K562 (cell line): ENCODE measurements around the gene DRD1. TPM values are rescaled to one million over a fixed set of nuclear protein-coding genes. Genes with fewer than 3 reads are reported as not detected.

ENCODE experiments used
- ATAC-seq: fragments of 200-7000 bp; cut with Tn5 transposase; 3 replicates; pipeline ENCODE4 v1.9.1; 2020; ENCODE audit warnings: moderate library complexity
- BruUV-seq: library from RNA; stranded (reverse); fragments of 400-500 nt; replicated peaks from 2 replicates; lab custom pipeline; 2021; lab: Mats Ljungman, UMichigan
- CTCF ChIA-PET: fragments of 300-600 bp; formaldehyde crosslinking; extraction: SDS; loops from one replicate; lab custom pipeline; 2021; ENCODE audit warnings: low intra/inter-chr PET ratio; lab: Yijun Ruan, JAX
- POLR2A ChIA-PET: fragments of 300-600, 350-650 bp; sonication (Branson Sonifier 250); formaldehyde crosslinking; extraction: SDS; loops from one replicate; lab custom pipeline; 2021; ENCODE audit warnings: antibody characterized with exemption, inconsistent platforms; lab: Yijun Ruan, JAX
- DNase-seq, 4 experiments: peaks; one replicate each; pipeline versions ENCODE4 v3.0.0 to v3.0.0-alpha.2; 2011 to 2018; ENCODE audit warnings: low spot score in 3 of 4, mixed read lengths in 3 of 4; ENCODE audit errors: extremely low read depth in 1 of 4
- FAIRE-seq: peaks from 2 replicates; lab custom pipeline; 2011; peaks lifted over from hg19 to GRCh38; lab: Jason Lieb, UNC
- H2AFZ ChIP-seq: 2 replicates; pipeline ENCODE4 v1.6.0; 2011; ENCODE audit warnings: low read depth, low read length, control low read depth, inconsistent platforms
- H3K27ac ChIP-seq: fragments of 200-600 bp; 3 replicates; pipeline ENCODE4 v1.8.0; 2011; ENCODE audit warnings: low read depth, mild to moderate bottlenecking, control low read depth, inconsistent platforms, low read length, moderate library complexity, mixed read lengths; ENCODE audit errors: extremely low read depth
- H3K27me3 ChIP-seq, 2 experiments: fragments of 300-600 bp in 1 of 2; 2 replicates in 1 of 2; 3 replicates in 1 of 2; pipeline versions ENCODE4 v1.6.0 to v1.8.0; 2011; ENCODE audit warnings: inconsistent platforms in 2 of 2, low read length in 2 of 2, mild to moderate bottlenecking in 1 of 2, mixed read lengths in 1 of 2, moderate library complexity in 1 of 2; ENCODE audit not compliant: control insufficient read depth in 2 of 2, insufficient read depth in 2 of 2
- H3K36me3 ChIP-seq: fragments of 300-600 bp; 3 replicates; pipeline ENCODE4 v1.8.0; 2011; ENCODE audit warnings: mild to moderate bottlenecking, low read length, inconsistent platforms; ENCODE audit not compliant: control insufficient read depth, insufficient read depth
- H3K4me1 ChIP-seq, 2 experiments: fragments of 200-600 bp in 1 of 2; replicated peaks in 1 of 2; 2 replicates in 1 of 2; 3 replicates in 1 of 2; pipeline versions ENCODE4 v1.5.1 to v1.8.0; 2011; ENCODE audit warnings: inconsistent platforms in 2 of 2, low read length in 2 of 2, mild to moderate bottlenecking in 1 of 2, mixed read lengths in 1 of 2, moderate library complexity in 1 of 2; ENCODE audit not compliant: control insufficient read depth in 2 of 2, insufficient read depth in 2 of 2
- H3K4me2 ChIP-seq: 2 replicates; pipeline ENCODE4 v1.6.1; 2011; ENCODE audit warnings: low read length, control low read depth, inconsistent platforms, mixed read lengths; ENCODE audit not compliant: insufficient read depth
- H3K4me3 ChIP-seq: fragments of 200-600 bp; sonication (generic), shearing (Covaris generic); 2 replicates; pipeline ENCODE4 v1.5.1; 2016; ENCODE audit warnings: control low read depth, inconsistent platforms
- H3K79me2 ChIP-seq: fragments of 200-600 bp; 3 replicates; pipeline ENCODE4 v1.8.0; 2011; ENCODE audit warnings: low read length, inconsistent platforms; ENCODE audit not compliant: control insufficient read depth, insufficient read depth
- H3K9ac ChIP-seq, 2 experiments: 2 replicates each; pipeline versions ENCODE4 v1.6.0 to v1.6.1; 2011; ENCODE audit warnings: low read depth in 2 of 2, low read length in 2 of 2, control low read depth in 1 of 2, inconsistent platforms in 1 of 2, mild to moderate bottlenecking in 1 of 2, mixed read lengths in 1 of 2; ENCODE audit not compliant: insufficient read depth in 1 of 2
- H3K9me1 ChIP-seq: one replicate; pipeline ENCODE4 v1.6.0; 2011; ENCODE audit warnings: inconsistent platforms, mild to moderate bottlenecking, low read length, moderate library complexity; ENCODE audit not compliant: control insufficient read depth, insufficient read depth
- H3K9me3 ChIP-seq: replicated peaks from 2 replicates; pipeline ENCODE4 v1.5.1; 2011; ENCODE audit warnings: low read depth, low read length, inconsistent platforms; ENCODE audit not compliant: control insufficient read depth, insufficient read depth
- H4K20me1 ChIP-seq: replicated peaks from 2 replicates; pipeline ENCODE4 v1.6.1; 2011; ENCODE audit warnings: low read length, inconsistent platforms, mixed read lengths; ENCODE audit not compliant: control insufficient read depth, insufficient read depth
- CBX8 ChIP-seq: fragments of 200-600 bp; sonication (generic); IDR thresholded peaks from 2 replicates; pipeline ENCODE4 v1.6.1; 2012; ENCODE audit warnings: borderline replicate concordance, mixed run types, low read depth, mild to moderate bottlenecking, moderate library complexity, mixed read lengths, low read length, control low read depth, inconsistent platforms; ENCODE audit not compliant: poor library complexity, severe bottlenecking; ENCODE audit errors: extremely low read depth
- CCNT2 ChIP-seq: IDR thresholded peaks from 2 replicates; pipeline ENCODE4 v1.6.1; 2011; ENCODE audit warnings: borderline replicate concordance, low read depth, mild to moderate bottlenecking, moderate library complexity, mixed read lengths, low read length; ENCODE audit not compliant: insufficient read length; ENCODE audit errors: extremely low read depth
- CTCF ChIP-seq, 3 experiments: IDR thresholded peaks in 2 of 3; conservative IDR thresholded peaks in 1 of 3; 2 replicates each; pipeline ENCODE4 v1.5.1; 2011 to 2012; ENCODE audit warnings: low read length in 3 of 3, mild to moderate bottlenecking in 3 of 3, control low read depth in 2 of 3, improper control_type of control experiment in 1 of 3, inconsistent platforms in 1 of 3, low read depth in 1 of 3, mixed read lengths in 1 of 3, moderate library complexity in 1 of 3; ENCODE audit not compliant: insufficient read depth in 2 of 3
- HMG20A ChIP-seq: fragments of 450-650 bp; formaldehyde crosslinking; conservative IDR thresholded peaks from 2 replicates; pipeline ENCODE4 v1.4.0; 2020; ENCODE audit warnings: mild to moderate bottlenecking, mixed read lengths
- NR2C1 ChIP-seq, 2 experiments: fragments of 450-650 bp; IDR thresholded peaks; 2 replicates each; pipeline ENCODE4 v1.6.1; 2017; ENCODE audit warnings: mild to moderate bottlenecking in 2 of 2, antibody characterized with exemption in 1 of 2, inconsistent platforms in 1 of 2, missing compliant biosample characterization in 1 of 2, missing genetic modification characterization in 1 of 2
- PRPF4 ChIP-seq: fragments of 200-400 bp; formaldehyde crosslinking; IDR thresholded peaks from one replicate; pipeline ENCODE4 v1.6.1; 2017; ENCODE audit warnings: low read length, low read depth, mild to moderate bottlenecking; ENCODE audit not compliant: insufficient read depth, poor library complexity, severe bottlenecking
- ZNF395 ChIP-seq: fragments of 200-800 bp; sonication (Bioruptor generic); IDR thresholded peaks from 2 replicates; pipeline ENCODE4 v1.6.1; 2017; ENCODE audit warnings: missing genetic modification characterization, missing compliant biosample characterization
- ZNF717 ChIP-seq: fragments of 250-450 bp; sonication (Bioruptor Pico); IDR thresholded peaks from 2 replicates; pipeline ENCODE4 v1.5.0; 2021
- WGBS: fragments of 100-300 bp; shearing (Covaris generic); methylation state at CpG from one replicate; pipeline ENCODE4 v1.1.6; 2016; ENCODE audit warnings: low coverage, mixed read lengths; ENCODE audit not compliant: insufficient coverage; ENCODE audit errors: missing lambda C conversion rate; 5-methylcytosine and 5-hydroxymethylcytosine counted together
- in situ Hi-C: fragments of 300-500 bp; cut with MboI; formaldehyde crosslinking; loops from 4 replicates; pipeline ENCODE4 v1.15.0; 2018; ENCODE audit warnings: inconsistent platforms, mixed read lengths
- intact Hi-C: fragments of 100-400 bp; cut with micrococcal nuclease; formaldehyde crosslinking; loops from 2 replicates; pipeline ENCODE4 v1.14.2; 2022
- polyA plus RNA-seq, 8 experiments: library from polyadenylated mRNA; depleted of rRNA in 4 of 8; stranded (reverse) in 5 of 8; unstranded in 3 of 8; fragments of >200 nt; fragmentation: Nextera tagmentation in 2 of 8; fragmentation: Illumina TruSeq in 1 of 8; extraction: Ambion mirVana in 2 of 8; extraction: Trizol in 1 of 8; gene quantifications; 2 replicates each; pipeline versions ENCODE4 v1.2.1 to v1.2.3, GENCODE V29; 2011 to 2014; ENCODE audit warnings: inconsistent platforms in 1 of 8, missing spikeins in 1 of 8
- total RNA-seq, 7 experiments: library from RNA; depleted of rRNA in 6 of 7; stranded (reverse); fragments of >200 nt in 6 of 7; fragmentation: Illumina TruSeq in 2 of 7; extraction: Trizol in 2 of 7; gene quantifications; 2 replicates each; pipeline versions ENCODE4 v1.2.1 to v1.2.3, GENCODE V29; 2011 to 2021; ENCODE audit warnings: low replicate concordance in 1 of 7
- TF ChIP-seq, protein P1 (sequence below): fragments of 450-650 bp; formaldehyde crosslinking; IDR thresholded peaks from 2 replicates; pipeline ENCODE4 v1.4.0; 2020; ENCODE audit warnings: mild to moderate bottlenecking, mixed read lengths
- TF ChIP-seq, protein P2 (sequence below): fragments of 250-450 bp; sonication (Bioruptor Pico); IDR thresholded peaks from 2 replicates; pipeline ENCODE4 v1.4.0; 2020; ENCODE audit warnings: mild to moderate bottlenecking, moderate library complexity, borderline replicate concordance

Gene DRD1
- total and polyA plus RNA-seq, 9 of the 15 experiments (the other 6 are each of a cell fraction or from before 2014, with no cell fraction given) = not detected

GRCh38 chr5:175460126-175460525 lies 16.1 kb upstream of the DRD1 start:
- Histone ChIP-seq H3K4me3 (no peak overlapping the region), H3K27ac (no peak overlapping the region), H3K27me3 (peaks cover 9 to 45% of the 10 kb centered on the region in 2 experiments), H3K9ac (no peak overlapping the region), H3K36me3 (no peaks in the 10 kb centered on the region), H3K79me2 (no peaks in the 10 kb centered on the region), H3K9me1 (no peaks in the 10 kb centered on the region), H3K4me2 (no peak overlapping the region), H3K9me3 (no peaks in the 10 kb centered on the region), H3K4me1 (no peaks in the 10 kb centered on the region), H4K20me1 (no peaks in the 10 kb centered on the region), H2AFZ (no peak overlapping the region)
- 2% methylated on average over 7 of the region's 7 CpGs for WGBS
- peak; percentile 52; the same call in 1 of the 3 replicates for ATAC-seq
- CTCF ChIA-PET = no interaction called here
- BruUV-seq = no TSS peak
- intact Hi-C loops (loop anchor here (5.0 kb wide), 1 partner anchor 508 kb away; no protein-coding TSS in a partner anchor), in situ Hi-C loops (no loop called here)
- POLR2A ChIA-PET = no interaction called here
- DNase-seq = peak in 1 of 4 experiments; percentile 21
- FAIRE-seq = peak; percentile 70
- TF ChIP-seq CTCF (IDR thresholded peaks at IDR 0.05 in 2 of 3, conservative IDR thresholded peaks at IDR 0.05 in 1 of 3; ENCODE audit: insufficient read depth in 2 of 3, low read depth in 1 of 3, low read length in 3 of 3) (peak in 2 of 3 experiments; percentile 30 to 46; a peak in 2 of 6 replicates), CBX8 (no peak), PRPF4 (no peak), ZNF395 (CRISPR knock-in tag) (no peak), ZNF717 (CRISPR knock-in tag) (no peak), NR2C1 (IDR thresholded peaks at IDR 0.05) (no peak), NR2C1 (tag; IDR thresholded peaks at IDR 0.05) (no peak), CCNT2 (no peak), HMG20A (CRISPR knock-in tag) (no peak)
- TF ChIP-seq, protein P1, sequence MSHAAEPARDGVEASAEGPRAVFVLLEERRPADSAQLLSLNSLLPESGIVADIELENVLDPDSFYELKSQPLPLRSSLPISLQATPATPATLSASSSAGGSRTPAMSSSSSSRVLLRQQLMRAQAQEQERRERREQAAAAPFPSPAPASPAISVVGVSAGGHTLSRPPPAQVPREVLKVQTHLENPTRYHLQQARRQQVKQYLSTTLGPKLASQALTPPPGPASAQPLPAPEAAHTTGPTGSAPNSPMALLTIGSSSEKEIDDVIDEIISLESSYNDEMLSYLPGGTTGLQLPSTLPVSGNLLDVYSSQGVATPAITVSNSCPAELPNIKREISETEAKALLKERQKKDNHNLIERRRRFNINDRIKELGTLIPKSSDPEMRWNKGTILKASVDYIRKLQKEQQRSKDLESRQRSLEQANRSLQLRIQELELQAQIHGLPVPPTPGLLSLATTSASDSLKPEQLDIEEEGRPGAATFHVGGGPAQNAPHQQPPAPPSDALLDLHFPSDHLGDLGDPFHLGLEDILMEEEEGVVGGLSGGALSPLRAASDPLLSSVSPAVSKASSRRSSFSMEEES (CRISPR knock-in tag) = no peak
- TF ChIP-seq, protein P2, sequence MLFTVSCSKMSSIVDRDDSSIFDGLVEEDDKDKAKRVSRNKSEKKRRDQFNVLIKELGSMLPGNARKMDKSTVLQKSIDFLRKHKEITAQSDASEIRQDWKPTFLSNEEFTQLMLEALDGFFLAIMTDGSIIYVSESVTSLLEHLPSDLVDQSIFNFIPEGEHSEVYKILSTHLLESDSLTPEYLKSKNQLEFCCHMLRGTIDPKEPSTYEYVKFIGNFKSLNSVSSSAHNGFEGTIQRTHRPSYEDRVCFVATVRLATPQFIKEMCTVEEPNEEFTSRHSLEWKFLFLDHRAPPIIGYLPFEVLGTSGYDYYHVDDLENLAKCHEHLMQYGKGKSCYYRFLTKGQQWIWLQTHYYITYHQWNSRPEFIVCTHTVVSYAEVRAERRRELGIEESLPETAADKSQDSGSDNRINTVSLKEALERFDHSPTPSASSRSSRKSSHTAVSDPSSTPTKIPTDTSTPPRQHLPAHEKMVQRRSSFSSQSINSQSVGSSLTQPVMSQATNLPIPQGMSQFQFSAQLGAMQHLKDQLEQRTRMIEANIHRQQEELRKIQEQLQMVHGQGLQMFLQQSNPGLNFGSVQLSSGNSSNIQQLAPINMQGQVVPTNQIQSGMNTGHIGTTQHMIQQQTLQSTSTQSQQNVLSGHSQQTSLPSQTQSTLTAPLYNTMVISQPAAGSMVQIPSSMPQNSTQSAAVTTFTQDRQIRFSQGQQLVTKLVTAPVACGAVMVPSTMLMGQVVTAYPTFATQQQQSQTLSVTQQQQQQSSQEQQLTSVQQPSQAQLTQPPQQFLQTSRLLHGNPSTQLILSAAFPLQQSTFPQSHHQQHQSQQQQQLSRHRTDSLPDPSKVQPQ (CRISPR knock-in tag) = no peak
